Endothelial cell of hepatic sinusoid (primary cell): ENCODE data around the gene OCIAD2.
"Not testable (repeated sequence)": the region's sequence is repeated elsewhere in the genome, so short reads cannot be mapped to it uniquely, and the experiment has no call there.

Source experiments
- in situ Hi-C: cut with HindIII; loops from 2 replicates; pipeline ENCODE4 v1.10.0; 2017; ENCODE audit warnings: low sequenced_read_pairs

The OCIAD2 gene

GRCh38 chr4:48906206-48907173, at the start of gene OCIAD2:
Gene OCIAD2, minus strand, starts transcription at chr4:48906774. Its CDS starts 2,225 bp downstream, at chr4:48904549.
- in situ Hi-C loops: no loop called here

GRCh38 chr4:48954314-48954713, 47.7 kb upstream of the OCIAD2 start:
- in situ Hi-C loops: loop anchor here (25.0 kb wide), 1 partner anchor 392 kb away; no protein-coding TSS in a partner anchor

GRCh38 chr4:48949518-48950219, 43.1 kb upstream of the OCIAD2 start:
- in situ Hi-C loops: loop anchor here (25.0 kb wide), 1 partner anchor 387 kb away; no protein-coding TSS in a partner anchor

GRCh38 chr4:48949086-48949485, 42.5 kb upstream of the OCIAD2 start:
- in situ Hi-C loops: no loop called here

GRCh38 chr4:48947731-48948130, 41.2 kb upstream of the OCIAD2 start:
- in situ Hi-C loops: no loop called here

GRCh38 chr4:48945981-48946380, 39.4 kb upstream of the OCIAD2 start:
- in situ Hi-C loops: no loop called here

GRCh38 chr4:48944756-48945241, 38.2 kb upstream of the OCIAD2 start:
- in situ Hi-C loops: no loop called here

- in situ Hi-C loops: no loop called here
Observed at GRCh38 chr4:48944252-48944651, 37.7 kb upstream of the OCIAD2 start.

- in situ Hi-C loops: no loop called here
Observed at GRCh38 chr4:48943387-48943786, 36.8 kb upstream of the OCIAD2 start.

- in situ Hi-C loops: no loop called here
Observed at GRCh38 chr4:48939785-48940184, 33.2 kb upstream of the OCIAD2 start.

GRCh38 chr4:48938831-48939230, 32.3 kb upstream of the OCIAD2 start:
- in situ Hi-C loops: no loop called here

- in situ Hi-C loops: no loop called here
Observed at GRCh38 chr4:48937033-48937432, 30.5 kb upstream of the OCIAD2 start.

- in situ Hi-C loops: no loop called here
Observed at GRCh38 chr4:48931459-48931858, 24.9 kb upstream of the OCIAD2 start.

GRCh38 chr4:48930654-48931053, 24.1 kb upstream of the OCIAD2 start:
- in situ Hi-C loops: no loop called here

- in situ Hi-C loops: no loop called here
Observed at GRCh38 chr4:48924416-48924815, 17.8 kb upstream of the OCIAD2 start.

GRCh38 chr4:48923065-48923464, 16.5 kb upstream of the OCIAD2 start:
- in situ Hi-C loops: not testable (repeated sequence)

- in situ Hi-C loops: no loop called here
Observed at GRCh38 chr4:48914311-48914710, 7.7 kb upstream of the OCIAD2 start.

GRCh38 chr4:48913346-48913745, 6.8 kb upstream of the OCIAD2 start:
- in situ Hi-C loops: no loop called here

- in situ Hi-C loops: no loop called here
Observed at GRCh38 chr4:48912349-48912748, 5.8 kb upstream of the OCIAD2 start.

- in situ Hi-C loops: no loop called here
Observed at GRCh38 chr4:48910511-48910910, 3.9 kb upstream of the OCIAD2 start.

GRCh38 chr4:48909697-48910096, 3.1 kb upstream of the OCIAD2 start:
- in situ Hi-C loops: no loop called here

GRCh38 chr4:48908687-48909086, 2.1 kb upstream of the OCIAD2 start:
- in situ Hi-C loops: no loop called here
